HFFc6 (cell line): ENCODE results near the gene ERVH48-1. TPM values are rescaled to one million over a fixed set of nuclear protein-coding genes. Genes with fewer than 3 reads are reported as not detected.
"Not testable (repeated sequence)": the region's sequence is repeated elsewhere in the genome, so short reads cannot be mapped to it uniquely, and the experiment has no call there.

Experiments used
- DNase-seq: peaks from one replicate; pipeline ENCODE4 v3.0.0-alpha.2; 2018
- H3K27ac Mint-ChIP-seq: 2 replicates; pipeline ENCODE4 v1.8.0; 2020; ENCODE audit warnings: mild to moderate bottlenecking, mixed read lengths
- H3K27me3 Mint-ChIP-seq: 2 replicates; pipeline ENCODE4 v1.8.0; 2021; ENCODE audit warnings: mild to moderate bottlenecking, moderate library complexity, mixed read lengths; ENCODE audit not compliant: insufficient read depth
- H3K36me3 Mint-ChIP-seq: 2 replicates; pipeline ENCODE4 v1.8.0; 2021; ENCODE audit warnings: low read depth, mixed read lengths
- H3K4me1 Mint-ChIP-seq: 2 replicates; pipeline ENCODE4 v1.8.0; 2020; ENCODE audit warnings: low read depth, mixed read lengths
- H3K4me3 Mint-ChIP-seq: 2 replicates; pipeline ENCODE4 v1.8.0; 2020; ENCODE audit warnings: mild to moderate bottlenecking, moderate library complexity, mixed read lengths
- H3K9me3 Mint-ChIP-seq: 2 replicates; pipeline ENCODE4 v1.8.0; 2020; ENCODE audit warnings: mild to moderate bottlenecking, mixed read lengths
- total RNA-seq, 6 experiments: library from RNA; stranded (reverse); fragmentation: NEBNext Ultra II Directional; extraction: Animal tissue kit (Norgen Biotek cat#: 25700); gene quantifications; 2 replicates in 1 of 6; 3 replicates in 5 of 6; pipeline ENCODE4 v1.2.3, GENCODE V29; 2021
- TF ChIP-seq, protein P1 (sequence below): fragments of 200-600 bp; sonication (generic); IDR thresholded peaks from 2 replicates; pipeline ENCODE4 v1.5.0; 2021; ENCODE audit warnings: antibody characterized with exemption, mild to moderate bottlenecking

Gene ERVH48-1
- total RNA-seq, 6 experiments from 2014 or later: not detected

DNA sequence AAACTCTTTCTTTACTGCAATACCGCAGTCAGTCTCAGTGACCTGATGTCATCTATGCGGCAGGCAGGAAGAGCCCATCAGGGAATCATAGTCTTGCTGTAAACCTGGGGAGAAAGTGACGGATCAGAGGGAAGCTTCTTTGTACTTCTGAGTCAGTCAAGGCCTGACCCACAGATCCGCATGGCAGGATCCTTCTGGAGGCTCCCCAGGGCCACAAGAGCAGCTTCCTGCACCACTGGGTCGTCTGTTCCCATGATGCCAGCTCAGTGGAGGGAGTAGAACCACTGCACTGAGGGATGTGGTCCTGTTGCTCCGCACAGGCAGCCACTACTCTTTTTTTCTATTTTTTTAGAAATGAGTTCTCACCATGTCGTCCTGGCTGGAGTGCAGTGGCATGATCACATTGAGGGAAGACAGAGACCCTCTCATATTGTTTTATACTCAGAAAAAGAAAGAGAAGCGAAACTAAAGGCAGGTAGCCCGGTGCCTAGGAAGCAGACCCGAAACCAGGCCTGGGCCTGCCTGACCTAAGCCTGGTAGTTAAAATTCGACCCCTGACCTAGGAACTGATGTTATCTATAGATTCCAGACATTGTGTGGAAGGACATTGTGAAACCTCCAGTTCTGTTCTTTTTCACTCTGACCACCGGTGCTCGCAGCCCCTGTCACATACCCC is 6.3 kb upstream of the ERVH48-1 start:
- Mint-ChIP-seq H3K4me1 (no peaks in the 10 kb centered on the region), H3K9me3 (no peaks in the 10 kb centered on the region), H3K4me3 (no peak overlapping the region), H3K27me3 (no peaks in the 10 kb centered on the region; the same call in 1 of the 2 replicates), H3K27ac (no peak overlapping the region), H3K36me3 (no peaks in the 10 kb centered on the region)
- TF ChIP-seq, protein P1, sequence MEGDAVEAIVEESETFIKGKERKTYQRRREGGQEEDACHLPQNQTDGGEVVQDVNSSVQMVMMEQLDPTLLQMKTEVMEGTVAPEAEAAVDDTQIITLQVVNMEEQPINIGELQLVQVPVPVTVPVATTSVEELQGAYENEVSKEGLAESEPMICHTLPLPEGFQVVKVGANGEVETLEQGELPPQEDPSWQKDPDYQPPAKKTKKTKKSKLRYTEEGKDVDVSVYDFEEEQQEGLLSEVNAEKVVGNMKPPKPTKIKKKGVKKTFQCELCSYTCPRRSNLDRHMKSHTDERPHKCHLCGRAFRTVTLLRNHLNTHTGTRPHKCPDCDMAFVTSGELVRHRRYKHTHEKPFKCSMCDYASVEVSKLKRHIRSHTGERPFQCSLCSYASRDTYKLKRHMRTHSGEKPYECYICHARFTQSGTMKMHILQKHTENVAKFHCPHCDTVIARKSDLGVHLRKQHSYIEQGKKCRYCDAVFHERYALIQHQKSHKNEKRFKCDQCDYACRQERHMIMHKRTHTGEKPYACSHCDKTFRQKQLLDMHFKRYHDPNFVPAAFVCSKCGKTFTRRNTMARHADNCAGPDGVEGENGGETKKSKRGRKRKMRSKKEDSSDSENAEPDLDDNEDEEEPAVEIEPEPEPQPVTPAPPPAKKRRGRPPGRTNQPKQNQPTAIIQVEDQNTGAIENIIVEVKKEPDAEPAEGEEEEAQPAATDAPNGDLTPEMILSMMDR: no peak
- DNase-seq: no peak

- no peaks in the 10 kb centered on the region for H3K9me3 Mint-ChIP-seq
- no peak overlapping the region for H3K27ac Mint-ChIP-seq
- no peaks in the 10 kb centered on the region; the same call in 1 of the 2 replicates for H3K27me3 Mint-ChIP-seq
- H3K36me3 Mint-ChIP-seq: no peaks in the 10 kb centered on the region
- TF ChIP-seq, protein P1: no peak
- DNase-seq: no peak
- no peak overlapping the region for H3K4me3 Mint-ChIP-seq
- no peaks in the 10 kb centered on the region for H3K4me1 Mint-ChIP-seq
Observed at GRCh38 chr21:42929969-42930368, 4.5 kb upstream of the ERVH48-1 start.

DNA sequence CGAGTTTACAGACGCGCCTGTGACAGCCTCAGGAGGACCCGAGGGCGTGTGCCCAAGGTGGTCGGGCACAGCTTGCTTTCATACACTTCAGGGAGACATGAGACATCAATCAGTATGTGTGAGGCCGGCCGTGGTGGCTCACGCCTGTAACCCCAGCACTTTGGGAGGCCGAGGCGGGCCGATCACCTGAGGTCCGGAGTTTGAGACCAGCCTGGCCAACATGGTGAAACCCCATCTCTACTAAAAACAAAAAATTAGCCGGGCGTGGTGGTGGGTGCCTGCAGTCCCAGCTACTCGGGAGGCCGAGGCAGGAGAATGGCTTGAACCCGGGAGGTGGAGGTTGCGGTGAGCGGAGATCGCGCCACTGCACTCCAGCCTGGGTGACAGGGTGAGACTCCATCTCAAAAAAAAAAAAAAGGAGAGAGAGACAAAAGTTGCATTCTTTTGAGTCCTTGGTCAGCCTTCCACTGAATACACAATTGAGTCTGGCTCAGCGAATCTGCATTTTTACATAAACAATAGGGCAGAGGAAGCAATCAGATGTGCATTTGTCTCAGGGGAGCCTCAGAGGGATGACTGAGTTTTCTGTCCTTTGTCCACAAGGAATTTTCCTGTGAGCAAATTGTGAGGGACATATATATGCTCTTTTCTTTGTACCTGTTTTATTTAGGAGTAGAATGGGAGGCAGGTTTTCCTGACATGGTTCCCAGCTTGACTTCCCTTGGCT is 2.2 kb upstream of the ERVH48-1 start:
- DNase-seq, H3K9me3 Mint-ChIP-seq, H3K27me3 Mint-ChIP-seq, H3K4me3 Mint-ChIP-seq, H3K36me3 Mint-ChIP-seq, H3K27ac Mint-ChIP-seq: not testable (repeated sequence)
- peaks cover 14% of the 10 kb centered on the region for H3K4me1 Mint-ChIP-seq

GRCh38 chr21:42924433-42924751 is 1.0 kb downstream of the ERVH48-1 start:
- no peak for DNase-seq
- H3K4me1 Mint-ChIP-seq: peaks cover 14% of the 10 kb centered on the region
- no peaks in the 10 kb centered on the region for H3K36me3 Mint-ChIP-seq
- no peaks in the 10 kb centered on the region for H3K27me3 Mint-ChIP-seq
- H3K27ac Mint-ChIP-seq: peak overlapping the region; percentile 64
- TF ChIP-seq, protein P1: no peak
- no peak overlapping the region for H3K4me3 Mint-ChIP-seq
- H3K9me3 Mint-ChIP-seq: no peaks in the 10 kb centered on the region

GRCh38 chr21:42923553-42924432 is 1.6 kb downstream of the ERVH48-1 start:
- DNase-seq: peak; percentile 79
- TF ChIP-seq, protein P1: peak; percentile 82
- Mint-ChIP-seq H3K4me1 (peaks cover 14% of the 10 kb centered on the region), H3K36me3 (no peaks in the 10 kb centered on the region), H3K4me3 (peak overlapping the region; percentile 47), H3K27me3 (peaks cover 2% of the 10 kb centered on the region), H3K9me3 (no peaks in the 10 kb centered on the region), H3K27ac (peak overlapping the region; percentile 64)
